A549 (cell line): Measurements from ENCODE around the gene SMARCA5. TPM values are rescaled to one million over a fixed set of nuclear protein-coding genes. Genes with fewer than 3 reads are reported as not detected.

Experiments used
- ATAC-seq, 2 experiments: fragments of 200-7000 bp in 1 of 2; fragments of >200 bp in 1 of 2; cut with Nextera tagmentation in 1 of 2; cut with Tn5 transposase in 1 of 2; 3 replicates each; pipeline versions ENCODE4 v1.8.0 to v1.9.1; 2018 to 2020; ENCODE audit warnings: mild to moderate bottlenecking in 1 of 2, moderate library complexity in 1 of 2
- CTCF ChIA-PET: fragments of 300-600 bp; sonication (Branson Sonifier 250); formaldehyde crosslinking; extraction: SDS; loops from one replicate; lab custom pipeline; 2021; ENCODE audit warnings: antibody characterized with exemption, inconsistent platforms; lab: Yijun Ruan, JAX
- POLR2A ChIA-PET: fragments of 350-600 bp; formaldehyde crosslinking; extraction: SDS; loops from one replicate; lab custom pipeline; 2021; ENCODE audit warnings: antibody characterized with exemption, inconsistent platforms; lab: Yijun Ruan, JAX
- DNase-seq, 2 experiments: peaks; one replicate each; pipeline versions ENCODE4 v3.0.0 to v3.0.0-alpha.2; 2011 to 2016; ENCODE audit warnings: low read depth in 1 of 2, low spot score in 1 of 2
- FAIRE-seq: peaks from 2 replicates; lab custom pipeline; 2011; peaks lifted over from hg19 to GRCh38; lab: Jason Lieb, UNC
- H3K27ac ChIP-seq, 2 experiments: fragments of >200 bp; sonication (Bioruptor Twin); formaldehyde crosslinking; 3 replicates each; pipeline ENCODE4 v1.5.1; 2016 to 2017
- H3K4me1 ChIP-seq: fragments of >200 bp; sonication (Bioruptor Twin); formaldehyde crosslinking; 3 replicates; pipeline ENCODE4 v1.6.1; 2016
- H3K4me2 ChIP-seq: fragments of >200 bp; sonication (Bioruptor Twin); formaldehyde crosslinking; 3 replicates; pipeline ENCODE4 v1.6.1; 2016
- H3K4me3 ChIP-seq: fragments of >200 bp; sonication (Bioruptor Twin); formaldehyde crosslinking; 3 replicates; pipeline ENCODE4 v1.5.1; 2016
- H3K9me3 ChIP-seq: fragments of >200 bp; sonication (Bioruptor Twin); formaldehyde crosslinking; 3 replicates; pipeline ENCODE4 v1.6.1; 2016
- ATOH8 ChIP-seq: fragments of 250-450 bp; sonication (Bioruptor Pico); IDR thresholded peaks from 2 replicates; pipeline ENCODE4 v1.5.0; 2020; ENCODE audit warnings: low read depth, mild to moderate bottlenecking, moderate library complexity
- CBX8 ChIP-seq: fragments of 200-600 bp; sonication (generic); IDR thresholded peaks from 2 replicates; pipeline ENCODE4 v1.6.1; 2016
- CHD4 ChIP-seq: fragments of 200-600 bp; sonication (generic); IDR thresholded peaks from 2 replicates; pipeline ENCODE4 v1.6.1; 2016; ENCODE audit warnings: antibody characterized with exemption, mild to moderate bottlenecking, borderline replicate concordance
- EHF ChIP-seq: fragments of 250-450 bp; sonication (Bioruptor Pico); IDR thresholded peaks from 2 replicates; pipeline ENCODE4 v1.5.0; 2020; ENCODE audit warnings: mild to moderate bottlenecking
- EHMT2 ChIP-seq: fragments of 200-600 bp; sonication (generic); IDR thresholded peaks from 2 replicates; pipeline ENCODE4 v1.6.1; 2016; ENCODE audit warnings: antibody characterized with exemption, low read depth, mild to moderate bottlenecking, moderate library complexity
- EP300 ChIP-seq, 2 experiments: fragments of >200 bp; sonication (Bioruptor Twin); formaldehyde crosslinking; IDR thresholded peaks; 2 replicates in 1 of 2; 3 replicates in 1 of 2; pipeline ENCODE4 v1.6.1; 2016 to 2017
- ESRRA ChIP-seq: fragments of 150-350 bp; IDR thresholded peaks from 2 replicates; pipeline ENCODE4 v1.6.1; 2014; ENCODE audit warnings: mild to moderate bottlenecking, low read length, borderline replicate concordance
- HES2 ChIP-seq: fragments of >200 bp; sonication (Bioruptor Twin); formaldehyde crosslinking; IDR thresholded peaks from 2 replicates; pipeline ENCODE4 v1.6.1; 2016
- HEYL ChIP-seq: fragments of 250-450 bp; sonication (Bioruptor Pico); IDR thresholded peaks from 2 replicates; pipeline ENCODE4 v1.8.0; 2021; ENCODE audit warnings: mild to moderate bottlenecking, moderate library complexity
- HOXA7 ChIP-seq: fragments of 250-450 bp; sonication (Bioruptor Pico); IDR thresholded peaks from 2 replicates; pipeline ENCODE4 v1.5.0; 2020; ENCODE audit warnings: mild to moderate bottlenecking, moderate library complexity
- HOXB13 ChIP-seq: fragments of 250-450 bp; sonication (Bioruptor Pico); IDR thresholded peaks from 2 replicates; pipeline ENCODE4 v1.5.0; 2020; ENCODE audit warnings: low read depth, mild to moderate bottlenecking, moderate library complexity
- HOXB5 ChIP-seq: fragments of 250-450 bp; sonication (Bioruptor Pico); IDR thresholded peaks from 2 replicates; pipeline ENCODE4 v1.5.0; 2020; ENCODE audit warnings: mild to moderate bottlenecking, moderate library complexity
- KDM1A ChIP-seq: fragments of 200-600 bp; sonication (generic); IDR thresholded peaks from 2 replicates; pipeline ENCODE4 v1.6.1; 2016; ENCODE audit warnings: low read depth, mild to moderate bottlenecking
- KDM5A ChIP-seq: fragments of 200-600 bp; sonication (generic); IDR thresholded peaks from 2 replicates; pipeline ENCODE4 v1.6.1; 2016; ENCODE audit warnings: antibody characterized with exemption, mild to moderate bottlenecking
- MAZ ChIP-seq: fragments of 150-350 bp; IDR thresholded peaks from 2 replicates; pipeline ENCODE4 v1.6.1; 2014; ENCODE audit warnings: antibody characterized with exemption, low read depth, low read length, borderline replicate concordance
- MYC ChIP-seq: IDR thresholded peaks from 2 replicates; pipeline ENCODE4 v1.6.1; 2012; ENCODE audit warnings: mild to moderate bottlenecking, inconsistent platforms, low read length, improper control_type of control experiment, borderline replicate concordance
- NR3C1 ChIP-seq: fragments of >200 bp; sonication (Bioruptor Twin); formaldehyde crosslinking; IDR thresholded peaks from 3 replicates; pipeline ENCODE4 v1.6.1; 2017
- PBX3 ChIP-seq: IDR thresholded peaks from 2 replicates; pipeline ENCODE4 v1.6.1; 2012
- PHF8 ChIP-seq: fragments of 200-600 bp; sonication (generic); IDR thresholded peaks from 2 replicates; pipeline ENCODE4 v1.6.1; 2016; ENCODE audit warnings: low read depth, mild to moderate bottlenecking, antibody characterized with exemption, moderate library complexity, borderline replicate concordance
- POLR2A ChIP-seq: IDR thresholded peaks from 2 replicates; pipeline ENCODE4 v1.6.1; 2012; ENCODE audit warnings: mild to moderate bottlenecking, low read length
- RCOR1 ChIP-seq: fragments of 150-350 bp; IDR thresholded peaks from 2 replicates; pipeline ENCODE4 v1.6.1; 2014; ENCODE audit warnings: antibody characterized with exemption, low read length, low read depth
- RNF2 ChIP-seq: fragments of 200-600 bp; sonication (generic); IDR thresholded peaks from 2 replicates; pipeline ENCODE4 v1.6.1; 2016; ENCODE audit warnings: low read depth, mild to moderate bottlenecking, antibody characterized with exemption, moderate library complexity, borderline replicate concordance
- SMC3 ChIP-seq: fragments of >200 bp; sonication (Bioruptor Twin); formaldehyde crosslinking; IDR thresholded peaks from 3 replicates; pipeline ENCODE4 v1.6.1; 2018; ENCODE audit warnings: inconsistent platforms
- WGBS: methylation state at CpG from one replicate; pipeline ENCODE4 v1.1.6; 2017; ENCODE audit errors: missing lambda C conversion rate; 5-methylcytosine and 5-hydroxymethylcytosine counted together
- polyA plus RNA-seq, 4 experiments: library from polyadenylated mRNA; depleted of rRNA in 3 of 4; stranded (reverse); fragments of >200 nt; fragmentation: RNase III in 1 of 4; extraction: RNeasy Plus Mini Kit Qiagen cat#74134 plus additional on column Dnase treatment in 1 of 4; gene quantifications; 2 replicates in 3 of 4; 3 replicates in 1 of 4; pipeline ENCODE4 v1.2.3, GENCODE V29; 2011 to 2017
- TF ChIP-seq, protein P1 (sequence below): IDR thresholded peaks from 2 replicates; pipeline ENCODE4 v1.6.1; 2012; ENCODE audit warnings: low read depth, borderline replicate concordance
- TF ChIP-seq, protein P2 (sequence below): fragments of >200 bp; sonication (Bioruptor Twin); formaldehyde crosslinking; IDR thresholded peaks from 3 replicates; pipeline ENCODE4 v1.5.1; 2016
- TF ChIP-seq, protein P3 (sequence below): fragments of 200-600 bp; sonication (generic); IDR thresholded peaks from 2 replicates; pipeline ENCODE4 v1.6.1; 2016; ENCODE audit warnings: antibody characterized with exemption, mild to moderate bottlenecking, moderate library complexity
- TF ChIP-seq, protein P4 (sequence below): fragments of 450-650 bp; IDR thresholded peaks from 2 replicates; pipeline ENCODE4 v1.6.1; 2014; ENCODE audit warnings: antibody characterized with exemption

The SMARCA5 gene
- polyA plus RNA-seq, 2 of the 4 experiments (the other 2 are of a cell fraction), result 22.2 to 33.4 TPM

- WGBS, result 88% methylated on average over 9 of the region's 17 CpGs
- FAIRE-seq (no peak), DNase-seq (no peak)
- H3K4me1 ChIP-seq, result no peaks in the 10 kb centered on the region
- H3K9me3 ChIP-seq, result no peaks in the 10 kb centered on the region
- H3K4me2 ChIP-seq, result peak overlapping the region; percentile 84
- H3K4me3 ChIP-seq, result peak overlapping the region; percentile 45
- CTCF ChIA-PET, result interaction anchor here (1.2 to 2.2 kb wide), 3 partner anchors 10 to 141 kb away, joined by 3 to 11 read pairs (median 8); partner anchors contain the start of gene FREM3
- H3K27ac ChIP-seq, result peak overlapping the region in 1 of 2 experiments; percentile 78; a peak in 1 of 6 replicates
- no peak for TF ChIP-seq SMC3
- no peak for TF ChIP-seq EHMT2
- no peak for TF ChIP-seq POLR2A
- no peak for TF ChIP-seq HES2
- TF ChIP-seq PHF8, result no peak
- no peak for TF ChIP-seq HOXB5 (CRISPR knock-in tag)
- TF ChIP-seq MAZ, result no peak
- no peak for TF ChIP-seq RCOR1
- TF ChIP-seq HOXA7 (CRISPR knock-in tag), result no peak
- TF ChIP-seq CBX8, result no peak
- no peak for TF ChIP-seq NR3C1
- TF ChIP-seq, protein P1, sequence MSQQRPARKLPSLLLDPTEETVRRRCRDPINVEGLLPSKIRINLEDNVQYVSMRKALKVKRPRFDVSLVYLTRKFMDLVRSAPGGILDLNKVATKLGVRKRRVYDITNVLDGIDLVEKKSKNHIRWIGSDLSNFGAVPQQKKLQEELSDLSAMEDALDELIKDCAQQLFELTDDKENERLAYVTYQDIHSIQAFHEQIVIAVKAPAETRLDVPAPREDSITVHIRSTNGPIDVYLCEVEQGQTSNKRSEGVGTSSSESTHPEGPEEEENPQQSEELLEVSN, result no peak
- no peak for TF ChIP-seq KDM1A
- no peak for TF ChIP-seq CHD4
- no peak for TF ChIP-seq HOXB13 (CRISPR knock-in tag)
- no peak for TF ChIP-seq ESRRA
- TF ChIP-seq, protein P2, sequence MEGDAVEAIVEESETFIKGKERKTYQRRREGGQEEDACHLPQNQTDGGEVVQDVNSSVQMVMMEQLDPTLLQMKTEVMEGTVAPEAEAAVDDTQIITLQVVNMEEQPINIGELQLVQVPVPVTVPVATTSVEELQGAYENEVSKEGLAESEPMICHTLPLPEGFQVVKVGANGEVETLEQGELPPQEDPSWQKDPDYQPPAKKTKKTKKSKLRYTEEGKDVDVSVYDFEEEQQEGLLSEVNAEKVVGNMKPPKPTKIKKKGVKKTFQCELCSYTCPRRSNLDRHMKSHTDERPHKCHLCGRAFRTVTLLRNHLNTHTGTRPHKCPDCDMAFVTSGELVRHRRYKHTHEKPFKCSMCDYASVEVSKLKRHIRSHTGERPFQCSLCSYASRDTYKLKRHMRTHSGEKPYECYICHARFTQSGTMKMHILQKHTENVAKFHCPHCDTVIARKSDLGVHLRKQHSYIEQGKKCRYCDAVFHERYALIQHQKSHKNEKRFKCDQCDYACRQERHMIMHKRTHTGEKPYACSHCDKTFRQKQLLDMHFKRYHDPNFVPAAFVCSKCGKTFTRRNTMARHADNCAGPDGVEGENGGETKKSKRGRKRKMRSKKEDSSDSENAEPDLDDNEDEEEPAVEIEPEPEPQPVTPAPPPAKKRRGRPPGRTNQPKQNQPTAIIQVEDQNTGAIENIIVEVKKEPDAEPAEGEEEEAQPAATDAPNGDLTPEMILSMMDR, result no peak
- TF ChIP-seq RNF2, result no peak
- no peak for TF ChIP-seq EP300 (IDR thresholded peaks at IDR 0.05)
- no peak for TF ChIP-seq HEYL
- TF ChIP-seq, all 56 proteins: peak for 0
- POLR2A ChIA-PET, result no interaction called here
- no peak for ATAC-seq
Measured at GRCh38 chr4:143559757-143560147, 46.2 kb downstream of the SMARCA5 start.

GRCh38 chr4:143564472-143564871 is 51.0 kb downstream of the SMARCA5 start:
- ATAC-seq (no peak), FAIRE-seq (no peak), DNase-seq (no peak)
- Histone ChIP-seq H3K4me2 (no peak overlapping the region), H3K4me1 (no peaks in the 10 kb centered on the region), H3K27ac (no peak overlapping the region), H3K4me3 (no peak overlapping the region), H3K9me3 (no peaks in the 10 kb centered on the region)
- CTCF ChIA-PET, result no interaction called here
- 41% methylated on average over 2 of the region's 2 CpGs for WGBS
- POLR2A ChIA-PET, result no interaction called here
- TF ChIP-seq, protein P1, result no peak
- TF ChIP-seq MYC (no peak), ESRRA (no peak), NR3C1 (no peak), EP300 (IDR thresholded peaks at IDR 0.05) (no peak), KDM5A (no peak), EHF (CRISPR knock-in tag) (no peak), PBX3 (no peak), ATOH8 (CRISPR knock-in tag) (no peak), POLR2A (no peak)
- TF ChIP-seq, protein P3, sequence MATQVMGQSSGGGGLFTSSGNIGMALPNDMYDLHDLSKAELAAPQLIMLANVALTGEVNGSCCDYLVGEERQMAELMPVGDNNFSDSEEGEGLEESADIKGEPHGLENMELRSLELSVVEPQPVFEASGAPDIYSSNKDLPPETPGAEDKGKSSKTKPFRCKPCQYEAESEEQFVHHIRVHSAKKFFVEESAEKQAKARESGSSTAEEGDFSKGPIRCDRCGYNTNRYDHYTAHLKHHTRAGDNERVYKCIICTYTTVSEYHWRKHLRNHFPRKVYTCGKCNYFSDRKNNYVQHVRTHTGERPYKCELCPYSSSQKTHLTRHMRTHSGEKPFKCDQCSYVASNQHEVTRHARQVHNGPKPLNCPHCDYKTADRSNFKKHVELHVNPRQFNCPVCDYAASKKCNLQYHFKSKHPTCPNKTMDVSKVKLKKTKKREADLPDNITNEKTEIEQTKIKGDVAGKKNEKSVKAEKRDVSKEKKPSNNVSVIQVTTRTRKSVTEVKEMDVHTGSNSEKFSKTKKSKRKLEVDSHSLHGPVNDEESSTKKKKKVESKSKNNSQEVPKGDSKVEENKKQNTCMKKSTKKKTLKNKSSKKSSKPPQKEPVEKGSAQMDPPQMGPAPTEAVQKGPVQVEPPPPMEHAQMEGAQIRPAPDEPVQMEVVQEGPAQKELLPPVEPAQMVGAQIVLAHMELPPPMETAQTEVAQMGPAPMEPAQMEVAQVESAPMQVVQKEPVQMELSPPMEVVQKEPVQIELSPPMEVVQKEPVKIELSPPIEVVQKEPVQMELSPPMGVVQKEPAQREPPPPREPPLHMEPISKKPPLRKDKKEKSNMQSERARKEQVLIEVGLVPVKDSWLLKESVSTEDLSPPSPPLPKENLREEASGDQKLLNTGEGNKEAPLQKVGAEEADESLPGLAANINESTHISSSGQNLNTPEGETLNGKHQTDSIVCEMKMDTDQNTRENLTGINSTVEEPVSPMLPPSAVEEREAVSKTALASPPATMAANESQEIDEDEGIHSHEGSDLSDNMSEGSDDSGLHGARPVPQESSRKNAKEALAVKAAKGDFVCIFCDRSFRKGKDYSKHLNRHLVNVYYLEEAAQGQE, result no peak
- TF ChIP-seq, protein P4, sequence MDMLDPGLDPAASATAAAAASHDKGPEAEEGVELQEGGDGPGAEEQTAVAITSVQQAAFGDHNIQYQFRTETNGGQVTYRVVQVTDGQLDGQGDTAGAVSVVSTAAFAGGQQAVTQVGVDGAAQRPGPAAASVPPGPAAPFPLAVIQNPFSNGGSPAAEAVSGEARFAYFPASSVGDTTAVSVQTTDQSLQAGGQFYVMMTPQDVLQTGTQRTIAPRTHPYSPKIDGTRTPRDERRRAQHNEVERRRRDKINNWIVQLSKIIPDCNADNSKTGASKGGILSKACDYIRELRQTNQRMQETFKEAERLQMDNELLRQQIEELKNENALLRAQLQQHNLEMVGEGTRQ, result no peak
